ENCODE results near the gene UBL7. TPM values are rescaled to one million over a fixed set of nuclear protein-coding genes. Genes with fewer than 3 reads are reported as not detected.

UBL7 gene, protein sequence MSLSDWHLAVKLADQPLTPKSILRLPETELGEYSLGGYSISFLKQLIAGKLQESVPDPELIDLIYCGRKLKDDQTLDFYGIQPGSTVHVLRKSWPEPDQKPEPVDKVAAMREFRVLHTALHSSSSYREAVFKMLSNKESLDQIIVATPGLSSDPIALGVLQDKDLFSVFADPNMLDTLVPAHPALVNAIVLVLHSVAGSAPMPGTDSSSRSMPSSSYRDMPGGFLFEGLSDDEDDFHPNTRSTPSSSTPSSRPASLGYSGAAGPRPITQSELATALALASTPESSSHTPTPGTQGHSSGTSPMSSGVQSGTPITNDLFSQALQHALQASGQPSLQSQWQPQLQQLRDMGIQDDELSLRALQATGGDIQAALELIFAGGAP
- 84.1 TPM for polyA plus RNA-seq (2012; ENCODE audit: insufficient read depth, insufficient read length, low read depth)

DNA sequence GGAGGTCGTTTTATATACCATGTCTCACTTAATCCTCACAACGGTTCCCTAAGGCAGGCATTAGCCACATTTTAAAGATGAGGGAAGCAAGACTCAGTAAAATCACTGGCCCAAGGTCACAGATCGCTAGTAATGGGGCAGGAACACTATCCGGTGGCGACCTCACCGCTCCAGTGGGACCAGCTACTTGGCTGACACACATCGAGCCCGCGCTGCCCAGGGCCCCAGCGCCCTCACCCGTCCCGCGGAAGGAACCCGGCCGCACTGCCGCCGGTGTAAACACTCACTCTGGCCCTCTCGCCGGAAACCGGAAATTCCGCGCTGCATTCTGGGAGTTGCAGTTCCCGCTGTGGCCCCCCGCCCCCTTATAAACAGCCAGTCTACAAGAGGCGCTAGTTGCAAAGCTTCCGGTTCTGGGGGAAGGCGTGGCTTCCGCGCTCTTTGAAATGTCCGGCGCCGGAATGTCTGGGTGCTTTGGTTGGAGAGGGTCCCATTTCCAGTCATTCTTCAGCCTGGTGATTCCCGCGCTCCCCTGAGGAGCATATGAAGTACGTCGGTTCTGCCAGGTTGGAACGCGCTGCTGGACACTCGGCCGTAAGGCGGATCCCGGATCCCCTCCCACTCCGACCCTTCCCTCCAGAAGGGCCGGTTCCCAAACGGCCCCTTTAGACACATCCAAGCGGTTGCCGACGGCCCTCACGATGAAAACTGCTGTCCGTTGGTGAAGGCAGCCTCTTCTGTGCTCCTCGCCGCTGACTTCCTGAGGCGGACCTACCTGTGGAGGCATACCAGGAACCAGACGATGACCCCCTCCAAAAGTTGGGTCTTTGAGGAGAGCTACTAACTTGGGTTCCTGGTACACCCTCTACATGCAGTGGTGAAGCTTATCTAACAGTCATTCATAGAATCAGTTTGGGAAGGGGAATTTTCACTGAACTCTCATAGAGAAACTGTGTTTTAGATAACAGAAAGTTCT lies at the start of gene UBL7:
Gene UBL7, minus strand, starts transcription at position 290 of the 976 bp plus-strand sequence. CDS start 2,293 bp downstream, outside the sequence.
- H3K4me3 ChIP-seq (ENCODE audit: low read depth, low read length), result peak within 1 kb of the TSS; percentile 96
- H3K27me3 ChIP-seq, result no peaks in the 10 kb centered on the region
- H3K36me3 ChIP-seq, result peaks cover 8% of the 10 kb centered on the region
- peak; percentile 99 for DNase-seq
- no peaks in the 10 kb centered on the region for H3K4me1 ChIP-seq
- TF ChIP-seq, protein P1, sequence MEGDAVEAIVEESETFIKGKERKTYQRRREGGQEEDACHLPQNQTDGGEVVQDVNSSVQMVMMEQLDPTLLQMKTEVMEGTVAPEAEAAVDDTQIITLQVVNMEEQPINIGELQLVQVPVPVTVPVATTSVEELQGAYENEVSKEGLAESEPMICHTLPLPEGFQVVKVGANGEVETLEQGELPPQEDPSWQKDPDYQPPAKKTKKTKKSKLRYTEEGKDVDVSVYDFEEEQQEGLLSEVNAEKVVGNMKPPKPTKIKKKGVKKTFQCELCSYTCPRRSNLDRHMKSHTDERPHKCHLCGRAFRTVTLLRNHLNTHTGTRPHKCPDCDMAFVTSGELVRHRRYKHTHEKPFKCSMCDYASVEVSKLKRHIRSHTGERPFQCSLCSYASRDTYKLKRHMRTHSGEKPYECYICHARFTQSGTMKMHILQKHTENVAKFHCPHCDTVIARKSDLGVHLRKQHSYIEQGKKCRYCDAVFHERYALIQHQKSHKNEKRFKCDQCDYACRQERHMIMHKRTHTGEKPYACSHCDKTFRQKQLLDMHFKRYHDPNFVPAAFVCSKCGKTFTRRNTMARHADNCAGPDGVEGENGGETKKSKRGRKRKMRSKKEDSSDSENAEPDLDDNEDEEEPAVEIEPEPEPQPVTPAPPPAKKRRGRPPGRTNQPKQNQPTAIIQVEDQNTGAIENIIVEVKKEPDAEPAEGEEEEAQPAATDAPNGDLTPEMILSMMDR (IDR thresholded peaks at IDR 0.05; ENCODE audit: low read depth, low read length), result peak; percentile 21; the same call in 1 of the 2 replicates
- no peaks in the 10 kb centered on the region for H3K9me3 ChIP-seq

DNA sequence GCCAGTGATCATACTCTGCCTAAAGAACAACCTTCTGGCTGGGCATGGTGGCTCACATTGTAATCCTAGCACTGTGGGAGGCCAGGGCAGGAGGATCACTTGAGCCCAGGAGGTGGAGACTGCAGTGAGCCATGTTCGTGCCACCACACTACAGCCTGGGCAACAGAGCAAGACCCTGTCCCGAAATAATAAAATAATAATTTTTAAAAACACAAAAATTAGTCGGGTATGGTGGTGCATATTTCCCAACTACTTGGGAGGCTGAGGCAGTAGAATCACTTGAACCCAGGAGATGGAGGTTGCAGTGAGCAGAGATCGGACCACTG lies 45.5 kb upstream of the UBL7 start:
- Histone ChIP-seq H3K9me3 (no peaks in the 10 kb centered on the region), H3K4me1 (no peaks in the 10 kb centered on the region), H3K27me3 (no peaks in the 10 kb centered on the region), H3K36me3 (no peaks in the 10 kb centered on the region), H3K4me3 (ENCODE audit: low read depth, low read length) (no peak overlapping the region)
- TF ChIP-seq, protein P1 (IDR thresholded peaks at IDR 0.05; ENCODE audit: low read depth, low read length), result no peak
- no peak for DNase-seq

DNA sequence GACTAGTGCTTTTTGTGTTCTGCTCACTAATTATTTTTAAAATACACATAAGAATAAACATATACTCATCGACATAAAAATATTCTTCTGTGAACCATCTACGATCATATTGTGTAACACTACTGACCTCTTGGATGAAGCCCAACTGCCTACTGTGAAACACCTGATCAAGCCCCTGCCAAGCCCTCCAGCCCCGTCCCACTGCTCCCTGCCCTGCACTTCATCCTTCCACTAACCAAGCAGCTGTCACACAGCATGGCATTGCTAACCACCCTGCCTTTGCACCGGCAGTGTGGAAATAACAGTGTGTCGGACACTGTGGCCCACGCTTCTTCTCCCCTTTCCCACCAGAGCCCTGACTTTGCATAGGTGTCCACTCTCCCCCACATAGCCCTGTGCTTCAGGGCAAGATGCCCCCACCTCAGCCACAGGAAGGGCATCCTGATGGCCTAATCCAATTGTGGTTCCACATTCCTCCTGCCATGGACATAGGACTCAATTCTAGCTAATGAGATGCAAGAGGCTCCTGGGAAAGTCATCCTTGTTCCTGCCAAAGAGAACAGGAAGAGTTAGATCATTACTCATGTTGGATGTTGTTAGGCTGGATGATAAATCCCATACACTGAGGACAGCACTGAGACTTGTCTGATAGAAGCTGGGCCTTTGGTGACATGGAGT lies 45.0 kb upstream of the UBL7 start:
- no peaks in the 10 kb centered on the region for H3K36me3 ChIP-seq
- no peak overlapping the region for H3K4me3 ChIP-seq (ENCODE audit: low read depth, low read length)
- no peaks in the 10 kb centered on the region for H3K9me3 ChIP-seq
- H3K27me3 ChIP-seq, result no peaks in the 10 kb centered on the region
- H3K4me1 ChIP-seq, result no peaks in the 10 kb centered on the region
- DNase-seq, result no peak
- TF ChIP-seq, protein P1 (IDR thresholded peaks at IDR 0.05; ENCODE audit: low read depth, low read length), result no peak

DNA sequence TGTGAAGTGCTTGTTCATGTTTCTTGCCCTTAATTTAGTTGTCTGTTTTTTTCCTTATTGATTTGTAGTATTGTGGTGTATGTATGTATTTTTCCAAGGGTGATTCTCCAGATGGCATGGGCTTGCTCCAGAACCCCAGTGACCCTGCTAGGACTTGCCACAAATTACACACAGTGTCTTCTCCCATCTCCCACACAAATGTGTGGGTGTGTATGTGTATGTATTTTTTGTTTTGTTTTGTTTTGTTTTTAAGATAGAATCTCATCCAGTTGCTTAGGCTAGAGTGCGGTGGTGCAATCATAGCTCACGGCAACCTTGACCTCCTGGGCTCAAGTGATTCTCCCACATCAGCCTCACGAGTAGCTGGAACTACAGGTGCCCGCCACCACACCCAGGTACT lies 43.9 kb upstream of the UBL7 start:
- Histone ChIP-seq H3K4me1 (no peaks in the 10 kb centered on the region), H3K36me3 (no peaks in the 10 kb centered on the region), H3K9me3 (no peaks in the 10 kb centered on the region), H3K4me3 (ENCODE audit: low read depth, low read length) (no peak overlapping the region), H3K27me3 (no peaks in the 10 kb centered on the region)
- no peak for DNase-seq
- TF ChIP-seq, protein P1 (IDR thresholded peaks at IDR 0.05; ENCODE audit: low read depth, low read length), result no peak

DNA sequence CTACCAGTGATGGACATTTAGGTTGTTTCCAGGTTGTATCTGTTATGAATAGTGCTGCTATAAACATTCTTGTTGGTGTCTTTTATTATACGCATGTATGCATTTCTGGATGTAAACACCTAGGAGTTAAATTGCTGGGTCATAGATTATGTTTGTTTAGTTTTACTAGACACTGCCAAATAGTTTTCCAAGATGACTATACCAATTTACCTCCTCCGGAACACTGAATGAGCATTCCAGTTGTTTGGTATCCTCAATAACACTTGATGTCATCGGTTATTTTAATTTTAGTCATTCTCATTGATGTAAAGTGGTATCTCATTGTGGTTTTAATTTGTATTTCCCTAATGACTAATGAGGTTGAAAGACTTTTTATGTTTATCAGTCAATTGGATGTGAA lies 43.5 kb upstream of the UBL7 start:
- no peaks in the 10 kb centered on the region for H3K9me3 ChIP-seq
- TF ChIP-seq, protein P1 (IDR thresholded peaks at IDR 0.05; ENCODE audit: low read depth, low read length), result no peak
- H3K4me3 ChIP-seq (ENCODE audit: low read depth, low read length), result no peak overlapping the region
- DNase-seq, result no peak
- no peaks in the 10 kb centered on the region for H3K4me1 ChIP-seq
- no peaks in the 10 kb centered on the region for H3K27me3 ChIP-seq
- no peaks in the 10 kb centered on the region for H3K36me3 ChIP-seq
